ENCODE data around the gene BPIFB1.
A peak's percentile ranks its signal among the peaks of the same experiment; 100 is the strongest.

BPIFB1 gene

DNA sequence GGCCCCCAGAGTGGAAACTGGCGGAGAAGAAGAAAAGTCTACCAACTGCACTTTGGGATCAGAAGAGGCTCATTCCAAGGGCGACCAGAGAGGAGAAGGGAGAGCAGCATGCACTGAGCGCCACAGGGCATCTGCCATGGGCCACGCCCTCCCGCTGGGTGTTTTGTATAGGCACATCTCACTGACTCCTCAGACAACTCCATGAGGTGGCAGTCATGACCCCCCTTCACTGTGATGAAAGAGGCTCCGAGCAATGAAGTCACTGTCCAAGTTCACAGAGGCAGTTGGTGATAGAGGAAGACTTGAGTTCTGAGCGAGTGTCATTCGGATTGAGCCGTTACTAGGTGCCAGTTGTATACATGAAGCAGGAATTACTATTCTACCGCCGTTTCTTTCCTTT, 15.4 kb downstream of the BPIFB1 start:
- DNase-seq (ENCODE audit: low spot score): no peak

DNA sequence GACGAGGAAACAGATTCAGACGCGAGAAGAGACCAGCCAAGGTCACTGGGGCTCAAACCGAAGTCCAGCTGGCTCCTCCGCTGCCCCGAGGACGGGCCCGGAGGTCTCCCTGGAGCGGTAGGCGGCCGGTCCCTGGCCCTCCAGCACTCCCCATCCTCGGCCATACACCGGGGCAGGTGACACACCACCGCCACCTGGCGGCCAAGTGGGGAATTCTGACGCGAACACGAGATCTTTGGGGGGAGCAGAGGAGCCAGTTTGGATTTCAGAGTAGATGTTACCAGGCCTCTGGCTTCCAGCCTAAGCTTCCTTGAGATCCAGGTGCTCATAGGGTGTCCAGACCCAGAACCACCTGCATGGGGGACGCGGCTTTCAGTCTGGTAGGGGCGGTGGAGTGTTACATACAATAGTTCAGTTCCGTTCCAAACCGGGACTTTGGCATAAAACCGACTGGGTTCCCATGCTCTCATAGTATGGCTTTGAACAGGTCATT, 16.1 kb downstream of the BPIFB1 start:
- DNase-seq (ENCODE audit: low spot score): peak; percentile 94

DNA sequence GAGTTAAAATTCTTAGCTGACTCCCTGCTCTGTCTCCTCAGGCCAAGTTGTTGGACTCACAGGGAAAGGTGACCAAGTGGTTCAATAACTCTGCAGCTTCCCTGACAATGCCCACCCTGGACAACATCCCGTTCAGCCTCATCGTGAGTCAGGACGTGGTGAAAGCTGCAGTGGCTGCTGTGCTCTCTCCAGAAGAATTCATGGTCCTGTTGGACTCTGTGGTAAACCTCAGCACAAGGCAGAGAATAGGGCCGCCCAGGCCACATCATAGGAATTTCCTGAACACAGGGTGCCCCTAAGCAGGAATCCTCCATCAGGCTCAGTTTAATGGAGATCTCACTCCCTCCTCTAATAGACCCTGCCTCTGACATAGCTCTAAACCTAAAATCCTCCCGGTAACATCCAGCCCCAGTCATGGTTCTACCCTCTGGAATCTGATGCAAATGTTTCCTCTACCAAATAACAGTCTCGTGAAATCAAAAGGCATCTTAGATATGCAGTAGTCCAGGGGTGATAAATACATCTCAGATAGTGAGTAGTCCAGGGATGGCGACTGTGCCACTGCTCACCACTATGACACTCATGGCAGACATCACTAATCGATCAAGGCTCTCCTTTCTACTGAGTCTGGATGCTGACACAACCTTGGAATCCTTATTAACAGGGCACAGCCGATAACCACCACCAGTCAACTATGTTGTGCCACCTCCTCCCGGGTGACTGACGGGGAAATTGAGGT, 18.3 kb downstream of the BPIFB1 start:
- DNase-seq (ENCODE audit: low spot score): no peak

DNA sequence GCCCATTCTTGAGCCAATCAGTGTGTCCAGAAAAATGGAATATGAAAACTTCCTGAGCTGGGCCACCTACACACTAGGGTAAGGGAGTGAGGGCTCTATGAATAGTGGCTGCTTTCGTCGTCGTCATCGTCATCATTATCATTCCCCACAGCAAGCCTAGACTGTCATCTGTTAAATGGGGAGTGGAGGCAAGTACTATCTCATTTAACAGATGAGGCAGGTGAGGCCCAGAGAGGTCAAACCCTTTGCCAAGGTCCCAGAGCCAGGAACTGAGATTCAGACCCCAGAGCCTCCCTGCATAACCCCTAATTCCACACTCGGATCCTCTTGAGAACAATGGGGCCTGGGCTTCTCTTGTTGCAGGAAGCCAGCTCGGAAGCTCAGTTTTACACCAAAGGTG, 20.6 kb downstream of the BPIFB1 start:
- DNase-seq (ENCODE audit: low spot score): no peak

DNA sequence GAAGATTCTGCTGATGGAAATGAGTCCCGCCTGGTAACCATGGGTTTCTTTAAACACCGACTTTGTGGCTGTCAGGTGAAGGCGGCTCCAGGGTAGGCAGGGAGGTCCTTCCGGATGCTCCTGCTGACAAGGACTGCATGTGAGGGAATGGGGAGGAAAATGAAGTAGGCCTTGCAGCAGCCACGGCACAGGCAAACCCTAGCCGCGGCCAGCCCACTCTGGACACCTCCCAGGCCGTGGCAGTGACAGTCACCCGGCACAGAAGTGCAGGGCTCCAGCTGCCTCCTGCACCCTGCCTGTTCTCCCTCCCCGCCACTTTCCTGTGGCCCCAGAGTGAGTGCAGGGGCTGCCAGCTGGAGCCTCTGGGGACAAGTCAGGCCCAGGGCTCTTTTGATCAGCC, 21.0 kb downstream of the BPIFB1 start:
- no peak for DNase-seq (ENCODE audit: low spot score)

DNA sequence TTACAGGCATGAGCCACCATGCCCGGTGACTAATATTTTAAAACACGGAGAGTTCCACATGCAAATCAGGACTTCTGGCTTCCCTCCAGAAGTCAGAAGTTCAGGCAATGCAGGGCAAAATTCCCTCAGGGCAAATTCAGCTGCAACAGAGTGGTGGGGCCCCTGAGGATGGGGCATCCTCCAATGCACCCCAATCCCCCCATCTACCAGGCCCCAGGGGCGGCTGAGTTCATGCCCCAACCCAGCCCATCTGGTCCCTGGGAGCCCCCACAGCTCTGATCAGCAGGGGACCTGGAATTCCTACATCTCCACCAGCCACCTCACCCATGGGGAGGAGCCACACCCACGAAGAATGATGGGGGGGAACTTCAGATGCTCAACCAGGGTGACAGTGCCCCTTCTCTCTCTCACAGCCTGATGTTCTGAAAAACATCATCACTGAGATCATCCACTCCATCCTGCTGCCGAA, 22.6 kb downstream of the BPIFB1 start:
- no peak for DNase-seq (ENCODE audit: low spot score)

DNA sequence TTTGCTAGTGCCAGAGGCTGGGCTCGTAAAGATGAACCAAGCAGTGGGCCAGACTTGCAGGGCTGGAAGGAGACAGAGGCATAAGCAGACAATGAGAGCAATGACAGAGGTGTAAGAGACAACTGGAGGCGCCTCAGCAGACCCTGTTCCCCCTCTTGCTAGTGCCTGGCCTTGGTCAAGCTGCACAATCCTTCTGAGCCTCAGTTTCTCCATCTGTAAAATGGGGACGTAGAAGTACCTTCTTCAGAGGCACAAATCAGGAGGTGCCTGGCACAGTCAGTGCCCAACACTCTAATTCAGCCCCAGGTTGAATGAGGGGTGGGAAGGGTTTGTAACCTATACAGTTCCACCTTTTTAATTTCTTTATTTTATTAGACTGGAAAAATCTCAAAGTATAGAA, 23.2 kb downstream of the BPIFB1 start:
- no peak for DNase-seq (ENCODE audit: low spot score)

DNA sequence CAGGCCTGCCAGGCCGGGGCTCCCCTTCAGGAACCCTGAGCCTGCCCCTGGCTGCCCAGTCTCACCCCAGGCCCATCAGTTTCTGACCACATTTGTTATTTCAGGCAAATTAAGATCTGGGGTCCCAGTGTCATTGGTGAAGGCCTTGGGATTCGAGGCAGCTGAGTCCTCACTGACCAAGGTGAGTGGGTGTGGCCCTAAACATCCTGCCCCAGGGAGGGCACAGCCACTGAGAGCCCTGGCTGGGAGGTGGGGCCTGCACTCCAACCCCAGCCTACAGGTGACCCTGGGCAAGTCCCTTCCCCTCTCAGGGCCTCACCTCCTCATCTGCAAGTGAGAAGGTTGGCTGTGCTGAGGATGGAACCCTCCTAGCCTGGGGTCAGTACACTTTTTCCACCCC, 23.8 kb downstream of the BPIFB1 start:
- no peak for DNase-seq (ENCODE audit: low spot score)

DNA sequence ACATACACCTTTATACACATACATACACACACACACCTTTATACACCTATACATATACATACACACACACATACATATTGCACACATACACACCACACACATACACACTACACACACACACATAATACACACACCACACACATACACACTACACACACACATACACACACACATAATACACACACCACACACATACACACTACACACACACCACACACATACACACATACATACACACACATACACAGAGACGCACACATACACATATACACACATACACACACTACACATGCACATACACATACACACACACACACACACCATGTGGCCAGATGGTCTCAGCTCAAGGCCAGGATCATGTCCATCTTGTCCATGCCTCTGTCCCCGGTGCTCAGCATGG, 25.7 kb downstream of the BPIFB1 start:
- no peak for DNase-seq (ENCODE audit: low spot score)

DNA sequence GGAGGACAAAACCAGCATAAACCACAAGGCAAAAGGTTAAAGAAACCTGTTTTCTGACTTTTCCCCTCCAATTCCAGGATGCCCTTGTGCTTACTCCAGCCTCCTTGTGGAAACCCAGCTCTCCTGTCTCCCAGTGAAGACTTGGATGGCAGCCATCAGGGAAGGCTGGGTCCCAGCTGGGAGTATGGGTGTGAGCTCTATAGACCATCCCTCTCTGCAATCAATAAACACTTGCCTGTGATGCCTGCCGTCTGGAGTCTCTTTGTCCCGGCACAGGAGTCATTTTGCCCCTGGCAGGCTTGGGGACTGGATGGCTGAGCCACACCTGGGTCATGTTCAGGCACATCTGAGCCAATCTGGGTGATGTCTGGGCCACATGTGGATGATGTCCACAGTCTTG, 26.6 kb downstream of the BPIFB1 start:
- no peak for DNase-seq (ENCODE audit: low spot score)

DNA sequence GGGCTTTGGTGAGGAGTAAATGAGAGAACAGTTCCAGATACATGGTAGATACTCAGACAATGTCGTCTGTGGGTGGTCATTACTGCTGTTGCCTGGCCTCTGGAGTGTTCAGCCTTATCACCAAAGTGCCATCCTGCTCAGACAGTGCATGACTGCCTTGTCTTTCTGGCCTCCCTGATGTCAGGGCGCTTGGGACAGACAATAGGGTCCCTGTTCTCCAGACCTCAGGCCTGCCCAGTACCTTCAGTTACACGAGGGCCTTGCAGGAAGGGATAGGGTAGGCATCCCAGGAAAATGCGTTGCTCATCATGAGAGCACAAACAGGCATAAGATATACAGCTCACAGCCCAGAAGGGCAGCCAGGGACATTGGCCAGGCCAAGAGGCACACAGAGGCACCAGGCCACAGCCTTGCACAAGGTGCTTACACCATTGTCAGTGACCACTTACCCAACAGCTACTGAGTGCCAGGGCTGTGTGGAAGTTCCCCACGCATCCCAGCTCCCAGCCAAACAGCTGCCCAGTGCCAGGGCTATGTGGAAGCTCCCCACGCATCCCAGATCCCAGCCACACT, 27.4 kb downstream of the BPIFB1 start:
- no peak for DNase-seq (ENCODE audit: low spot score)

DNA sequence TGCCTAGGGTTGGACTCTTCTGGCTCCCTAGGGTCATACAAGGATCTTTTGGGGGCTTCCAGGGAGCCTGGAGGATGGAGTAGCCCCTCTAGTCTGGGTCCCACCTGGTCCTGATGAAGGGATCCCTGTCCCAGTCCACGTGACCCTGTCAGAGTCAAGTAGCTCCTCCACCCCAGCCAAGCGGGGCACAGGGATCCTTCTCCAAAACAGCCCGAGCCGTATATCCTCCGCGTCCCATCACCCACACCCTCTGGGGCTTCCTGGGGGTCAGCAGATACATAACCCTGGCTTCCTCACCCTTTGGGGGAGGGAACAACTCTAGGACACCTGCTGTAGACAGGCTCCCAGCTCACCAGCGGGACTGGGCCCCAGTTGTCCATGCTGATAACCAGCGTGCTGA, 28.0 kb downstream of the BPIFB1 start:
- DNase-seq (ENCODE audit: low spot score): no peak

DNA sequence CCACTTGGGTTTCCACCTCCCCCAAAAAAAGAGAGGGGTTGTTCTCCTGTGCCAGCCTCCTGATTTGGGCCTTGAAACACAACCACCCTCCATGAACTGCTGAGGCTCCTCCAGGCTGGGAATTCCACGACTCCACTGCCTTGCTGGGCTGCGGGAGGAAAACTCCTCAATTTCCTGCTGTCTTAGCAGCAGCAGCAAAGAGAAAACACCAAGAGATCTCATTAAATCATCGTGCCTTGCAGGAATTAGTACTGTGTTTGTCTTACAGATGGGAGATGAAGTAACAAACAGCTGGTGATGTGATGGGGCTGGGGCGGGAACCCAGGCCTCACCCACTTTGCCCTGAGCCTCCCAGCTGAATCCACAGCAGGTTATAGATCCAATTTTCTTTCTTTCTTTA, 29.0 kb downstream of the BPIFB1 start:
- DNase-seq (ENCODE audit: low spot score): no peak

DNA sequence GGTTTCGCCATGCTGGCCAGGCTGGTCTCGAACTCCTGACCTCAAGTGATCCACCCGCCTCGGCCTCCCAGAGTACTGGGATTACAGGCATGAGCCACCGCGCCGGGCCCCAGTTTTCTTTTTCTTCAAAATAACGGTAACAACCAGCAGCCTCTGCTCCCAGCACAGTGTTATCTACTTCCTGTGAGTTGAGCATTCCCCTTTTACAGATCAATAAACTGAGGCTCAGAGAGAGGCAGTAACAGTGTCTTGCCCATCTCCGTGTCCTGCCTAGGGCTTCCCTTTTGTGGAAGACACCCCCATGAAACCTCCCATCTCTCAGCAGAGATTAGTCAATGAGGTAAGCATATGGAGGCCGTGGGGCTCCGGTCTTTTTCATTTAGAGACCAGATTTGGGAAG, 29.6 kb downstream of the BPIFB1 start:
- DNase-seq (ENCODE audit: low spot score): no peak

DNA sequence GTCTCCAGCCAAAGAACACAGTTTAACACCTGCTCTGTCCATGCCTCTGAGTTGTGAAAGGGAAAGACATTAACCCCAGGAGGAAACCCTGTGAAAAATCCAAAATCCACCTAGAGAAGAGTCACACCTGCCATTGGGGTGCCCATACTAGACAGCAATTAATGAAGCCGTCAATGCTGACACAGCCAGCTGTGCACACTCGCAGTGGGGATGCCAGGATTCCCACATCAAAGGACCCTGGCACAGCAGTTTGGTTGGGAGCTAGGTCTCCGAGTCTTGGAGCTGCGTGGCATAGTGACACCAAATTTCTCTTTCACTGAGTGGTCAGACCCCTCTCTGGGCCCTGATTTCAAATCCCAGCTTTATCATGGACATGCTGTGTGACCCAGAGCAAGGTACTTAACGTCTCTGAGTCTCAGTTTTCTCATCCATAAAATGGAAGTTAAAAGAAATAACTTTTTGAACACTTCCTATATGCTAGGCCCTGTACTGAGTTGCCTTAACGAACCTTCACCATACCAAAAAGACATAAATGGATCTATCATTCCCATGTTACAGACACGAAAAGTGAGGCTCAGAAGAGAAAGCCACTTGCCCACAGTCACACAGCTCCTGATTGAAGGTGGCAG, 30.8 kb downstream of the BPIFB1 start:
- DNase-seq (ENCODE audit: low spot score): no peak

DNA sequence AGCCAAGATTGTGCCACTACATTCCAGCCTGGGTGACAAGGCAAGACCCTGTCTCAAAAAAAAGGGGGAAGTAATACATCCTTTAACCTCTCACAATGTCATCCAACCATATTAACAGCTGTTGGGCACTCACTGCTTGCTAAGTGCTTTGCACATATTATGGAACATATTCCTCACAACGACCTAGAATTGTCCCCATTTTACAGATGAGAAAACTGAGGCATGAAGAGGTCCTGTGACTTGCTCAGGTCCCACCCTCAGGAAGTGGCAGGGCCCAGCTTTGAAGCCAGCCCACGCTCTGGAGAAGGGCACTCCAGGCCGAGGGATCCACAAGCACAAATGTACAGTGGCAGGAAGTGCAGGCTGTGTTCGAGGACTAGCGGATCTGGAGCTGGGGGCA, 33.3 kb downstream of the BPIFB1 start:
- no peak for DNase-seq (ENCODE audit: low spot score)

DNA sequence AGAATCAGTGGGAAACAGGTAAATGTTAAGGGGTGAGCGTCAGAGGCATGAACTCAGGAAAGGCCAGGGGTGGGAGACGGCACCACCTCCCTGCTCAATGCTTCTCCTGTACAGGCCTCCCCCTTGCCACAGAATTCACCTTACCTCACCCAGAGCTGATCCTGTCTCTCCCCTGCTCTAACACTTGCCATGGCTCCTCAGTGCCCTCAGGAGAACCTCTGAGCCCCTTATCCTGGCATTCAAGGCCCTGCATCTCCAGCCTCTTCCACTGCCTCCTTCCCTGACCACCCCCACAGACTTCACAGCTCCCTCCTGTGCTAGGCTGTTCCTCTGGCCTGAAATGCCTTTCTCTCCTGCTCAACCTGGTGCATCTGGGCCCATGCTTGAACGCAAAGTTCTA, 33.9 kb downstream of the BPIFB1 start:
- no peak for DNase-seq (ENCODE audit: low spot score)

DNA sequence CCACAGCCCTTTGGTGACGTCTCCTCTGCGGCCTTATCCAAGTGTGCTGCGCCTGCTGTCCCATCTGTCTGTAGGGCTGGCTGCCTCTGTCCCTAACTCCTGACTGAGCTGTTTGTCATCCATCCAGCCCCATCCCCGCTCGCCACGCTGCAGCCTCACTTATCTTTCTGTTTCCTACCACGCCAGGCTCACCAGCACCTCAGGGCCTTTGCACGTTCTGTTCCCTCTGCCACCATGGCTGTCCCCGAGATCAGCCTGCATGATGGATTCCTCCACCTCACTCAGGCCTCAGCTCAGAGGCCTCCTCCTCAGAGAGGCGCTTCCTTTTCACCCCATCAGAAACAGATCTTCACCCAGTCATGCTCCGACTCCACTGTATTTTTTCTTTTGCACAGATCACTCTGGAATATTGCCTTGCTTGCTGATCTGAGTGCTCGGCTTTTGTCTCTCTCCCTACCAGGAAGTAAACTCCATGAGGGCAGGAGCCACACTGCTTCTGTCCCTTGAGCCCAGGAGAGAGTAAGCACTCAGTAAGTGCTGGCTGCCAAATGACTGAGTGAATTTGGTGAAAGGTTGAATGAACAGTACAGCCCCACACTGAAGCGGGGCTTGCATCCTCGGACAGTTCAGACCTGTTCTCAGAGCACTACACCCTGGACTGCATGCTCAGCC, 34.5 kb downstream of the BPIFB1 start:
- DNase-seq (ENCODE audit: low spot score): no peak

DNA sequence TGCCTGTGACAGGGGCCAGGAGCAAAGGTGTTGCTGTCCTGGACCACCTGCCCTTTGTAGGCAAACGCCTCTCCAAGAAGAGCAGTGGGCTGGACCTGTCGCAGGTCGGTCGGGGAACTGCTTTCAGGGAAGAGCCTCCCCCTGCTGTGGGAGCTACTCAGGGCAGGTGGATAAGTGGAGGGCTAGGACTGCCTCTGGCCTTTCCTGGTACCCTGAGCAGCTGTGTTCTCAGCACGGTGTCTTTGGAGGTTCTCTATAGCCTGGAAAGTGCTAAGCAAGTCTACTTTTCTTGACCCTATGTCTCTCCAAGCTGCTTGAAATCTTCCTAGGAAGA, 35.0 kb downstream of the BPIFB1 start:
- DNase-seq (ENCODE audit: low spot score): no peak

DNA sequence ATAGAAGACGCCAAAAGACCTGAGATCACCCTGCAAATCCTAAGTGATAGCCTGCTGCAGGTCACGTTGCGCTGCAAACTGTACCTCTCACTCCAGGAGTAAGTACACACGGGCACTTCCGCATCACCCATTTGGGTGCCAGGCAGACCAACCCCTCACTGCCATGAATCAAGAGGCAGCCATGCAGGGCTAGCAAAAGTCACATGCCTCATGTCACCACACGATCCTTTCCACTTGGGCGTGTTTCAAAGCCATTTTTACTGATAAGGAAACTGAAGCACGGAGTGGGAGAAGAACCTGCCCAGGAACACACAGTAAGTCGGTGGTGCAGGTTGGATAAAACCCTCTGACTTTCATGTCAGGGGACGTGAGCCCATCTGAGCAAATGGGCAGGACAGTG, 37.0 kb downstream of the BPIFB1 start:
- no peak for DNase-seq (ENCODE audit: low spot score)

DNA sequence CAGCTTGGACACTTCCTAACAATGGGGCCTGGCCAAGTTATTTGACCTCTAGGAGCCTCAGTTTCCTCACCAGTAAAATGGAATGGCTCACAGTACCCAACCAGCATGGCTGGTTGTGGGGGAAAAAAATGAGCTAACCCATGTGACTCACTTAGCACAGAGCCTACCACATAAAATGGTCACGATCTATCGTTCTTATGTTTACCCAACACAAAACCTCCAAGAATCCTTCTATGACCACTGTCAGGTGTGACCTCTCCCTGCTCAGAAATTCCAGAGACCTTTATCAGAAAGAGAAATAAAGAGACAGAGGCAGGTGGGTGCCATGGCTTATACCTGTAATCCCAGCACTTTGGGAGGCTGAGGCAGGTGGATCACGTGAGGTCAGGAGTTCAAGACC, 39.4 kb downstream of the BPIFB1 start:
- no peak for DNase-seq (ENCODE audit: low spot score)

DNA sequence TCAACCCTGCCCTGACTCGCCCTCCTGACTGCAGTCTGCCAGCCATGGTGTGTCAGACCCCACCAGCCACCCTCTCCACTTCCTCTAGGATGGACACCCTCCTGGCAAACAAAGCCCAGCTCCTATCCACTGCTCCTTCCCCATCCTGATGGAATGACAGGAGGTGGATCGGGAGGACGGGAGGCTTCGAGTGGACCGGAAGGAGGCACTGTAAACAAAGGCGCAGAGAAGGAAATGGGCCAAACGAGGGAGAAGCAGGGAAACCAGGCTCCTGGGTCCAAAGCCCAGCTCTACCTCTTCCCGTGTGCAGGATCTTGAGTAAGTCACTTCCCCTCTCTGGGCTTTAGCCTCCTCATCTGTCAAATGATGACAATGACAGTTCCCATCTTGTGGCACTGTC, 40.2 kb downstream of the BPIFB1 start:
- DNase-seq (ENCODE audit: low spot score): no peak

DNA sequence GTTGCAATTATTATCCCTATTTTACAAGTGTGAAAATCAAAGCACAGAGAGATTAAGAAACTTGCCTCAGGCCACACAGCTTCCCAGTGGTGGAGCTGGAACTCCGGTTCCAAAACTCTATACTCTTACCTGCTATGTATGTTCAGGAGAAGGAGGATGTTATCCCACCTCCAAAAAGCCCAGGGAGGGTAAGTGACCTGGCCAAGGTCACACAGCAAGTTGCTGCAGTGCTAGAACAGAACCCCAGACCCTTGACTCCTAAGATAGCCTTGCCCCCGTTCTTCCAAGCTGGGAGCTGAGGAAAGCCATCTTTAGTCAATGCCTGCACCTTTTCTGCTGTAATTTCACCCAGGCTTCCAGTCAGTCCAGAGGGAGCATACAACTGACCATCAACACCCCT, 42.3 kb downstream of the BPIFB1 start:
- DNase-seq (ENCODE audit: low spot score): no peak

Measured in HuH-7.5 (cell line).